HUES6 (cell line): ENCODE measurements around the gene CPNE6.

ENCODE experiments used
- H3K27ac ChIP-seq: 2 replicates; pipeline ENCODE4 v1.7.0; 2013; ENCODE audit warnings: low read depth, mild to moderate bottlenecking, low read length, inconsistent platforms
- H3K27me3 ChIP-seq: 2 replicates; pipeline ENCODE4 v1.6.1; 2013; ENCODE audit warnings: low read length; ENCODE audit not compliant: control insufficient read depth, insufficient read depth
- H3K36me3 ChIP-seq: 2 replicates; pipeline ENCODE4 v1.6.1; 2013; ENCODE audit warnings: low read length; ENCODE audit not compliant: control insufficient read depth, insufficient read depth
- H3K4me1 ChIP-seq: 2 replicates; pipeline ENCODE4 v1.6.1; 2013; ENCODE audit warnings: low read length; ENCODE audit not compliant: control insufficient read depth, insufficient read depth
- H3K4me3 ChIP-seq: 2 replicates; pipeline ENCODE4 v1.5.1; 2013; ENCODE audit warnings: low read depth, low read length
- H3K9ac ChIP-seq: one replicate; pipeline ENCODE4 v1.6.1; 2013; ENCODE audit warnings: mild to moderate bottlenecking, low read length
- H3K9me3 ChIP-seq: 2 replicates; pipeline ENCODE4 v1.6.1; 2013; ENCODE audit warnings: low read depth, low read length; ENCODE audit not compliant: control insufficient read depth, insufficient read depth

The CPNE6 gene

GRCh38 chr14:24122416-24122815, 51.1 kb downstream of the CPNE6 start:
- no peak overlapping the region for H3K27ac ChIP-seq
- peaks cover 57% of the 10 kb centered on the region for H3K36me3 ChIP-seq
- H3K9ac ChIP-seq, result no peak overlapping the region
- H3K27me3 ChIP-seq, result no peaks in the 10 kb centered on the region
- no peaks in the 10 kb centered on the region for H3K9me3 ChIP-seq
- no peaks in the 10 kb centered on the region for H3K4me1 ChIP-seq
- no peak overlapping the region for H3K4me3 ChIP-seq

- Histone ChIP-seq H3K4me1 (no peaks in the 10 kb centered on the region), H3K9me3 (no peaks in the 10 kb centered on the region), H3K27ac (no peak overlapping the region), H3K27me3 (no peaks in the 10 kb centered on the region), H3K9ac (no peak overlapping the region), H3K4me3 (no peak overlapping the region), H3K36me3 (peaks cover 52% of the 10 kb centered on the region)
These were observed 51.5 kb downstream of the CPNE6 start for GRCh38 chr14:24122898-24123297.

GRCh38 chr14:24123424-24124417, 52.4 kb downstream of the CPNE6 start:
- H3K4me1 ChIP-seq, result no peaks in the 10 kb centered on the region
- H3K4me3 ChIP-seq, result no peak overlapping the region
- H3K9ac ChIP-seq, result no peak overlapping the region
- H3K27ac ChIP-seq, result no peak overlapping the region
- H3K36me3 ChIP-seq, result peaks cover 44% of the 10 kb centered on the region
- no peaks in the 10 kb centered on the region for H3K27me3 ChIP-seq
- H3K9me3 ChIP-seq, result no peaks in the 10 kb centered on the region

GRCh38 chr14:24126939-24127338, 55.6 kb downstream of the CPNE6 start:
- peaks cover 17% of the 10 kb centered on the region for H3K36me3 ChIP-seq
- no peaks in the 10 kb centered on the region for H3K27me3 ChIP-seq
- no peaks in the 10 kb centered on the region for H3K9me3 ChIP-seq
- no peaks in the 10 kb centered on the region for H3K4me1 ChIP-seq
- no peak overlapping the region for H3K4me3 ChIP-seq
- H3K27ac ChIP-seq, result no peak overlapping the region
- no peak overlapping the region for H3K9ac ChIP-seq

GRCh38 chr14:24127673-24128072, 56.3 kb downstream of the CPNE6 start:
- H3K9ac ChIP-seq, result no peak overlapping the region
- no peaks in the 10 kb centered on the region for H3K27me3 ChIP-seq
- no peak overlapping the region for H3K27ac ChIP-seq
- H3K9me3 ChIP-seq, result no peaks in the 10 kb centered on the region
- peaks cover 13% of the 10 kb centered on the region for H3K36me3 ChIP-seq
- H3K4me3 ChIP-seq, result no peak overlapping the region
- no peaks in the 10 kb centered on the region for H3K4me1 ChIP-seq
